Neuronal stem cell (in vitro differentiated cells): ENCODE results near the gene MAS1.

Source experiments
- DNase-seq: peaks from one replicate; pipeline ENCODE4 v3.0.0-alpha.2; 2013; ENCODE audit warnings: low spot score
- H2AFZ ChIP-seq: one replicate; pipeline ENCODE4 v1.6.1; 2013; ENCODE audit warnings: mild to moderate bottlenecking, low read length, inconsistent platforms
- H2AK5ac ChIP-seq: 2 replicates; pipeline ENCODE4 v1.6.1; 2013; ENCODE audit warnings: low read depth, mild to moderate bottlenecking, inconsistent platforms, low read length, moderate library complexity, mixed read lengths
- H2BK120ac ChIP-seq: 2 replicates; pipeline ENCODE4 v1.6.1; 2013; ENCODE audit warnings: low read depth, mild to moderate bottlenecking, inconsistent platforms, low read length, moderate library complexity, mixed read lengths
- H2BK12ac ChIP-seq: one replicate; pipeline ENCODE4 v1.6.1; 2013; ENCODE audit warnings: low read length, inconsistent platforms
- H2BK15ac ChIP-seq: 2 replicates; pipeline ENCODE4 v1.6.1; 2013; ENCODE audit warnings: mild to moderate bottlenecking, low read length, inconsistent platforms, mixed read lengths
- H2BK5ac ChIP-seq: one replicate; pipeline ENCODE4 v1.6.1; 2013; ENCODE audit warnings: inconsistent platforms, mild to moderate bottlenecking, low read length, moderate library complexity
- H3K14ac ChIP-seq: one replicate; pipeline ENCODE4 v1.6.1; 2013; ENCODE audit warnings: low read length, inconsistent platforms
- H3K18ac ChIP-seq: 2 replicates; pipeline ENCODE4 v1.6.1; 2013; ENCODE audit warnings: low read length, inconsistent platforms
- H3K23ac ChIP-seq: 2 replicates; pipeline ENCODE4 v1.6.1; 2013; ENCODE audit warnings: low read depth, mild to moderate bottlenecking, mixed read lengths, low read length, inconsistent platforms; ENCODE audit not compliant: poor library complexity
- H3K27ac ChIP-seq: replicated peaks from 3 replicates; pipeline ENCODE4 v1.5.1; 2013; ENCODE audit warnings: low read length, inconsistent platforms
- H3K27me3 ChIP-seq, 3 experiments: 2 replicates each; pipeline ENCODE4 v1.6.1; 2013; ENCODE audit warnings: low read length in 3 of 3, mild to moderate bottlenecking in 2 of 3, inconsistent platforms in 1 of 3, low read depth in 1 of 3, mixed read lengths in 1 of 3, moderate library complexity in 1 of 3; ENCODE audit not compliant: control insufficient read depth in 3 of 3, insufficient read depth in 3 of 3
- H3K36me3 ChIP-seq, 2 donors: replicated peaks in 1 of 2; 2 replicates each; pipeline ENCODE4 v1.6.1; 2013; ENCODE audit warnings: low read length in 2 of 2; ENCODE audit not compliant: control insufficient read depth in 2 of 2, insufficient read depth in 2 of 2
- H3K4ac ChIP-seq: 2 replicates; pipeline ENCODE4 v1.6.1; 2013; ENCODE audit warnings: inconsistent platforms, mild to moderate bottlenecking, low read length, moderate library complexity
- H3K4me1 ChIP-seq, 2 donors: 1 replicate in 1 of 2; 2 replicates in 1 of 2; pipeline ENCODE4 v1.6.1; 2013; ENCODE audit warnings: low read length in 2 of 2, low read depth in 1 of 2; ENCODE audit not compliant: control insufficient read depth in 2 of 2, insufficient read depth in 1 of 2
- H3K4me2 ChIP-seq: one replicate; pipeline ENCODE4 v1.6.1; 2013; ENCODE audit warnings: mild to moderate bottlenecking, low read length, inconsistent platforms; ENCODE audit not compliant: insufficient read depth, poor library complexity, severe bottlenecking
- H3K4me3 ChIP-seq, 2 donors: 2 replicates each; pipeline ENCODE4 v1.5.1; 2013; ENCODE audit warnings: low read length in 2 of 2, mild to moderate bottlenecking in 2 of 2, inconsistent platforms in 1 of 2, moderate library complexity in 1 of 2
- H3K79me1 ChIP-seq: one replicate; pipeline ENCODE4 v1.6.1; 2013; ENCODE audit warnings: low read depth, mild to moderate bottlenecking, inconsistent platforms, low read length, moderate library complexity
- H3K9ac ChIP-seq: one replicate; pipeline ENCODE4 v1.6.1; 2013; ENCODE audit warnings: mild to moderate bottlenecking, low read depth, low read length, inconsistent platforms; ENCODE audit not compliant: poor library complexity
- H3K9me3 ChIP-seq, 2 donors: replicated peaks in 1 of 2; 2 replicates each; pipeline versions ENCODE3 to v1.6.1; 2013; ENCODE audit warnings: low read length in 2 of 2, mild to moderate bottlenecking in 2 of 2, inconsistent platforms in 1 of 2, low read depth in 1 of 2, mixed read lengths in 1 of 2, moderate library complexity in 1 of 2; ENCODE audit not compliant: control insufficient read depth in 2 of 2, insufficient read depth in 1 of 2
- H4K8ac ChIP-seq: one replicate; pipeline ENCODE4 v1.6.1; 2013; ENCODE audit warnings: low read depth, mild to moderate bottlenecking, inconsistent platforms, low read length, moderate library complexity
- H4K91ac ChIP-seq: one replicate; pipeline ENCODE4 v1.6.1; 2013; ENCODE audit warnings: low read length, low read depth, mild to moderate bottlenecking, inconsistent platforms; ENCODE audit not compliant: poor library complexity
- WGBS, 2 donors: extraction: QIAGEN DNeasy Blood & Tissue Kit; methylation state at CpG; one replicate each; pipeline ENCODE4 v1.1.7; 2013; ENCODE audit warnings: missing lambda C conversion rate in 2 of 2, mixed read lengths in 1 of 2; ENCODE audit not compliant: insufficient read length in 2 of 2, insufficient replicate concordance in 1 of 2; ENCODE audit errors: extremely low coverage in 2 of 2; 5-methylcytosine and 5-hydroxymethylcytosine counted together

MAS1 gene

GRCh38 chr6:159935633-159936032 is 44.8 kb downstream of the MAS1 start:
- Histone ChIP-seq H2AK5ac (no peak overlapping the region), H3K27ac (no peak overlapping the region), H3K9me3 (peaks cover 0 to 2% of the 10 kb centered on the region in 2 donors), H2BK12ac (no peak overlapping the region), H3K4me1 (no peaks in the 10 kb centered on the region), H3K23ac (no peak overlapping the region), H3K14ac (no peak overlapping the region), H2BK15ac (no peak overlapping the region), H2BK5ac (no peak overlapping the region), H2AFZ (no peak overlapping the region), H3K27me3 (peaks cover 0 to 25% (median 0%) of the 10 kb centered on the region in 3 experiments), H4K91ac (no peak overlapping the region), H3K18ac (no peak overlapping the region), H3K4me2 (no peak overlapping the region), H4K8ac (no peak overlapping the region), H3K79me1 (no peaks in the 10 kb centered on the region), H3K9ac (no peak overlapping the region), H3K36me3 (no peaks in the 10 kb centered on the region), H3K4me3 (no peak overlapping the region), H3K4ac (no peak overlapping the region), H2BK120ac (no peak overlapping the region)
- WGBS, 2 donors, result no CpG with 5 or more reads among the region's 2 CpGs
- DNase-seq, result no peak

GRCh38 chr6:159939591-159940016 is 48.8 kb downstream of the MAS1 start:
- no peak overlapping the region for H3K4ac ChIP-seq
- no peak overlapping the region for H3K4me3 ChIP-seq
- peaks cover 0 to 3% of the 10 kb centered on the region in 2 donors for H3K9me3 ChIP-seq
- DNase-seq, result no peak
- H3K23ac ChIP-seq, result no peak overlapping the region
- no peak overlapping the region for H3K9ac ChIP-seq
- H2BK120ac ChIP-seq, result no peak overlapping the region
- WGBS, 2 donors, result no CpG with 5 or more reads among the region's 6 CpGs
- peaks cover 0 to 4% (median 0%) of the 10 kb centered on the region in 3 experiments for H3K27me3 ChIP-seq
- H3K79me1 ChIP-seq, result no peaks in the 10 kb centered on the region
- H3K4me2 ChIP-seq, result no peak overlapping the region
- H3K27ac ChIP-seq, result no peak overlapping the region
- no peak overlapping the region for H2AFZ ChIP-seq
- no peak overlapping the region for H3K18ac ChIP-seq
- no peaks in the 10 kb centered on the region for H3K36me3 ChIP-seq
- H2BK5ac ChIP-seq, result no peak overlapping the region
- H2BK15ac ChIP-seq, result no peak overlapping the region
- no peak overlapping the region for H2BK12ac ChIP-seq
- no peak overlapping the region for H4K8ac ChIP-seq
- no peak overlapping the region for H3K14ac ChIP-seq
- H4K91ac ChIP-seq, result no peak overlapping the region
- no peaks in the 10 kb centered on the region for H3K4me1 ChIP-seq
- H2AK5ac ChIP-seq, result no peak overlapping the region
